Osteoblast (primary cell): ENCODE data around the gene TMEM203. TPM values are rescaled to one million over a fixed set of nuclear protein-coding genes. Genes with fewer than 3 reads are reported as not detected.
A peak's percentile ranks its signal among the peaks of the same experiment; 100 is the strongest.

Experiments used
- DNase-seq: peaks from one replicate; pipeline ENCODE4 v3.0.0; 2011; ENCODE audit warnings: low spot score, mixed read lengths; ENCODE audit not compliant: insufficient read length; ENCODE audit errors: missing footprints
- H2AFZ ChIP-seq: 2 replicates; pipeline ENCODE4 v1.6.0; 2011; ENCODE audit warnings: mild to moderate bottlenecking, low read length
- H3K27ac ChIP-seq: 2 replicates; pipeline ENCODE4 v1.5.1; 2011; ENCODE audit warnings: mild to moderate bottlenecking, low read depth, low read length, moderate library complexity
- H3K27me3 ChIP-seq: 2 replicates; pipeline ENCODE4 v1.6.0; 2012; ENCODE audit warnings: mild to moderate bottlenecking, control low read depth, inconsistent platforms, low read length, moderate library complexity; ENCODE audit not compliant: insufficient read depth
- H3K36me3 ChIP-seq: 2 replicates; pipeline ENCODE4 v1.5.1; 2011; ENCODE audit warnings: mild to moderate bottlenecking, low read length, control low read depth, moderate library complexity; ENCODE audit not compliant: insufficient read depth
- H3K4me1 ChIP-seq: 2 replicates; pipeline ENCODE4 v1.5.1; 2011; ENCODE audit warnings: mild to moderate bottlenecking, low read length, control low read depth, moderate library complexity; ENCODE audit not compliant: insufficient read depth
- H3K4me2 ChIP-seq: 2 replicates; pipeline ENCODE4 v1.6.0; 2011; ENCODE audit warnings: mild to moderate bottlenecking, low read length; ENCODE audit not compliant: insufficient read depth
- H3K4me3 ChIP-seq: fragments of 200-600 bp; sonication (generic); 3 replicates; pipeline ENCODE4 v1.5.1; 2012; ENCODE audit warnings: mild to moderate bottlenecking, low read length, inconsistent platforms; ENCODE audit not compliant: insufficient read depth
- H3K79me2 ChIP-seq: 2 replicates; pipeline ENCODE4 v1.6.0; 2012; ENCODE audit warnings: mild to moderate bottlenecking, low read length, control low read depth, inconsistent platforms; ENCODE audit not compliant: insufficient read depth
- H3K9me3 ChIP-seq: 2 replicates; pipeline ENCODE4 v1.5.1; 2011; ENCODE audit warnings: low read depth, low read length, control low read depth
- H4K20me1 ChIP-seq: 2 replicates; pipeline ENCODE4 v1.6.0; 2012; ENCODE audit warnings: mild to moderate bottlenecking, low read length, control low read depth; ENCODE audit not compliant: insufficient read depth
- CTCF ChIP-seq: IDR thresholded peaks from 2 replicates; pipeline ENCODE4 v1.5.1; 2011; ENCODE audit warnings: mild to moderate bottlenecking, low read depth, low read length, moderate library complexity; ENCODE audit errors: extremely low read depth
- total RNA-seq: library from RNA; depleted of rRNA; stranded (reverse); fragments of >200 nt; gene quantifications from 2 replicates; pipeline ENCODE4 v1.2.3, GENCODE V29; 2012

TMEM203 gene
- total RNA-seq, 1 donor, result 36.9 TPM

- Histone ChIP-seq H2AFZ (no peak overlapping the region), H3K4me2 (peak overlapping the region; percentile 43), H3K27ac (no peak overlapping the region), H3K9me3 (no peaks in the 10 kb centered on the region), H3K36me3 (no peaks in the 10 kb centered on the region), H4K20me1 (no peaks in the 10 kb centered on the region), H3K79me2 (no peaks in the 10 kb centered on the region), H3K4me3 (peak overlapping the region; percentile 57), H3K4me1 (peaks cover 23% of the 10 kb centered on the region), H3K27me3 (no peaks in the 10 kb centered on the region)
- no peak for DNase-seq
- no peak for TF ChIP-seq CTCF
These were observed 16.2 kb upstream of the TMEM203 start for GRCh38 chr9:137221506-137222111.

GRCh38 chr9:137221095-137221505 lies 15.7 kb upstream of the TMEM203 start:
- Histone ChIP-seq H3K9me3 (no peaks in the 10 kb centered on the region), H3K4me2 (no peak overlapping the region), H3K79me2 (no peaks in the 10 kb centered on the region), H3K36me3 (no peaks in the 10 kb centered on the region), H3K27ac (no peak overlapping the region), H4K20me1 (no peaks in the 10 kb centered on the region), H3K4me1 (peaks cover 24% of the 10 kb centered on the region), H2AFZ (no peak overlapping the region), H3K4me3 (no peak overlapping the region), H3K27me3 (no peaks in the 10 kb centered on the region)
- no peak for DNase-seq
- no peak for TF ChIP-seq CTCF

- no peak overlapping the region for H3K4me2 ChIP-seq
These were observed 15.1 kb upstream of the TMEM203 start for GRCh38 chr9:137220317-137221094.

More at GRCh38 chr9:137220317-137221094, 15.1 kb upstream of the TMEM203 start:
- H4K20me1 ChIP-seq, result no peaks in the 10 kb centered on the region
- no peak for TF ChIP-seq CTCF
- peaks cover 24% of the 10 kb centered on the region for H3K4me1 ChIP-seq
- H3K27ac ChIP-seq, result no peak overlapping the region
- DNase-seq, result no peak
- no peaks in the 10 kb centered on the region for H3K36me3 ChIP-seq
- H3K79me2 ChIP-seq, result no peaks in the 10 kb centered on the region
- no peak overlapping the region for H2AFZ ChIP-seq
- H3K4me3 ChIP-seq, result no peak overlapping the region
- H3K9me3 ChIP-seq, result no peaks in the 10 kb centered on the region
- no peaks in the 10 kb centered on the region for H3K27me3 ChIP-seq
